Measurements from ENCODE around the gene EIF4E3. TPM values are rescaled to one million over a fixed set of nuclear protein-coding genes. Genes with fewer than 3 reads are reported as not detected.

Gene EIF4E3
- 10 to 100 TPM; 11.1 to 14.9 (median 14.3) TPM for polyA plus RNA-seq (ENCODE audit: insufficient read length in 3 of 3)
- long read RNA-seq, donor 1, full-length matches to known transcripts = 2 of 2 reads
- long read RNA-seq, donor 1, partial matches to known transcripts = 0 of 2 reads
- long read RNA-seq, donor 1, other reads (novel, unspliced or antisense) = 0 of 2 reads
- long read RNA-seq, donor 2, full-length matches to known transcripts = 3 of 3 reads
- long read RNA-seq, donor 2, partial matches to known transcripts = 0 of 3 reads
- long read RNA-seq, donor 2, other reads (novel, unspliced or antisense) = 0 of 3 reads
- long read RNA-seq, donor 3, full-length matches to known transcripts = 4 of 4 reads
- long read RNA-seq, donor 3, partial matches to known transcripts = 0 of 4 reads
- long read RNA-seq, donor 3, other reads (novel, unspliced or antisense) = 0 of 4 reads
- long read RNA-seq, donor 4 = 0 reads
- long read RNA-seq, donor 5 = 0 reads
- long read RNA-seq, donor 6, full-length matches to known transcripts = 2 of 2 reads
- long read RNA-seq, donor 6, partial matches to known transcripts = 0 of 2 reads
- long read RNA-seq, donor 6, other reads (novel, unspliced or antisense) = 0 of 2 reads
- long read RNA-seq, donor 7, full-length matches to known transcripts = 3 of 3 reads
- long read RNA-seq, donor 7, partial matches to known transcripts = 0 of 3 reads
- long read RNA-seq, donor 7, other reads (novel, unspliced or antisense) = 0 of 3 reads
- long read RNA-seq, donor 8, full-length matches to known transcripts = 8 of 8 reads
- long read RNA-seq, donor 8, partial matches to known transcripts = 0 of 8 reads
- long read RNA-seq, donor 8, other reads (novel, unspliced or antisense) = 0 of 8 reads
- long read RNA-seq, donor 9, full-length matches to known transcripts = 3 of 3 reads
- long read RNA-seq, donor 9, partial matches to known transcripts = 0 of 3 reads
- long read RNA-seq, donor 9, other reads (novel, unspliced or antisense) = 0 of 3 reads
- long read RNA-seq, donor 10, full-length matches to known transcripts = 6 of 6 reads
- long read RNA-seq, donor 10, partial matches to known transcripts = 0 of 6 reads
- long read RNA-seq, donor 10, other reads (novel, unspliced or antisense) = 0 of 6 reads
- long read RNA-seq, donor 11, full-length matches to known transcripts = 2 of 2 reads
- long read RNA-seq, donor 11, partial matches to known transcripts = 0 of 2 reads
- long read RNA-seq, donor 11, other reads (novel, unspliced or antisense) = 0 of 2 reads
- long read RNA-seq, donor 12, full-length matches to known transcripts = 1 of 1 reads
- long read RNA-seq, donor 12, partial matches to known transcripts = 0 of 1 reads
- long read RNA-seq, donor 12, other reads (novel, unspliced or antisense) = 0 of 1 reads
- long read RNA-seq, donor 13, full-length matches to known transcripts = 3 of 3 reads
- long read RNA-seq, donor 13, partial matches to known transcripts = 0 of 3 reads
- long read RNA-seq, donor 13, other reads (novel, unspliced or antisense) = 0 of 3 reads
- long read RNA-seq, donor 14, full-length matches to known transcripts = 3 of 3 reads
- long read RNA-seq, donor 14, partial matches to known transcripts = 0 of 3 reads
- long read RNA-seq, donor 14, other reads (novel, unspliced or antisense) = 0 of 3 reads
- long read RNA-seq, donor 15, full-length matches to known transcripts = 2 of 2 reads
- long read RNA-seq, donor 15, partial matches to known transcripts = 0 of 2 reads
- long read RNA-seq, donor 15, other reads (novel, unspliced or antisense) = 0 of 2 reads
- long read RNA-seq, donor 16, full-length matches to known transcripts = 3 of 3 reads
- long read RNA-seq, donor 16, partial matches to known transcripts = 0 of 3 reads
- long read RNA-seq, donor 16, other reads (novel, unspliced or antisense) = 0 of 3 reads

GRCh38 chr3:71725271-71725991 is at the start of gene EIF4E3:
EIF4E3 (minus strand) TSS chr3:71725402; CDS start chr3:71725367, 35 bp downstream.
- DNase-seq (ENCODE audit: extremely low read depth in 1 of 11, low read depth in 9 of 11, low spot score in 4 of 11) = peak in 2 of 11 donors; percentile 22 to 32

GRCh38 chr3:71771884-71772283 is 46.7 kb upstream of the EIF4E3 start:
- no peak for DNase-seq (ENCODE audit: extremely low read depth in 1 of 11, low read depth in 9 of 11, low spot score in 4 of 11)

GRCh38 chr3:71771126-71771525 is 45.9 kb upstream of the EIF4E3 start:
- no peak for DNase-seq (ENCODE audit: extremely low read depth in 1 of 11, low read depth in 9 of 11, low spot score in 4 of 11)

- DNase-seq (ENCODE audit: extremely low read depth in 1 of 11, low read depth in 9 of 11, low spot score in 4 of 11) = no peak
Observed at GRCh38 chr3:71763426-71763825, 38.2 kb upstream of the EIF4E3 start.

- DNase-seq (ENCODE audit: extremely low read depth in 1 of 11, low read depth in 9 of 11, low spot score in 4 of 11) = no peak
Observed at GRCh38 chr3:71760140-71760539, 34.9 kb upstream of the EIF4E3 start.

- no peak for DNase-seq (ENCODE audit: extremely low read depth in 1 of 11, low read depth in 9 of 11, low spot score in 4 of 11)
Observed at GRCh38 chr3:71759401-71759800, 34.2 kb upstream of the EIF4E3 start.

- DNase-seq (ENCODE audit: extremely low read depth in 1 of 11, low read depth in 9 of 11, low spot score in 4 of 11) = no peak
Observed at GRCh38 chr3:71758091-71758490, 32.9 kb upstream of the EIF4E3 start.

GRCh38 chr3:71754610-71755253 is 29.5 kb upstream of the EIF4E3 start:
- DNase-seq (ENCODE audit: extremely low read depth in 1 of 11, low read depth in 9 of 11, low spot score in 4 of 11) = peak in 1 of 11 donors; percentile 7

- DNase-seq (ENCODE audit: extremely low read depth in 1 of 11, low read depth in 9 of 11, low spot score in 4 of 11) = peak in 4 of 11 donors; percentile 21 to 38 (median 28)
Observed at GRCh38 chr3:71753701-71754609, 28.8 kb upstream of the EIF4E3 start, which contains the start of gene GPR27. GPR27 (plus strand) TSS chr3:71753855; CDS start chr3:71754050, 195 bp downstream.

GRCh38 chr3:71752831-71753700 is 27.9 kb upstream of the EIF4E3 start:
- no peak for DNase-seq (ENCODE audit: extremely low read depth in 1 of 11, low read depth in 9 of 11, low spot score in 4 of 11)

- DNase-seq (ENCODE audit: extremely low read depth in 1 of 11, low read depth in 9 of 11, low spot score in 4 of 11) = no peak
Observed at GRCh38 chr3:71751602-71752001, 26.4 kb upstream of the EIF4E3 start.

GRCh38 chr3:71744738-71745137 is 19.5 kb upstream of the EIF4E3 start:
- DNase-seq (ENCODE audit: extremely low read depth in 1 of 11, low read depth in 9 of 11, low spot score in 4 of 11) = no peak

- DNase-seq (ENCODE audit: extremely low read depth in 1 of 11, low read depth in 9 of 11, low spot score in 4 of 11) = no peak
Observed at GRCh38 chr3:71742621-71743020, 17.4 kb upstream of the EIF4E3 start.

GRCh38 chr3:71734881-71735280 is 9.7 kb upstream of the EIF4E3 start:
- no peak for DNase-seq (ENCODE audit: extremely low read depth in 1 of 11, low read depth in 9 of 11, low spot score in 4 of 11)

- DNase-seq (ENCODE audit: extremely low read depth in 1 of 11, low read depth in 9 of 11, low spot score in 4 of 11) = no peak
Observed at GRCh38 chr3:71733319-71733718, 8.1 kb upstream of the EIF4E3 start.
